HepG2 (cell line): Measurements from ENCODE around the gene POLA2. TPM values are rescaled to one million over a fixed set of nuclear protein-coding genes. Genes with fewer than 3 reads are reported as not detected.

Experiments
- BCL6 ChIP-seq: IDR thresholded peaks from 2 replicates; pipeline ENCODE4 v1.6.1; 2016; ENCODE audit warnings: missing genetic modification reagents, missing compliant biosample characterization
- CTCF ChIP-seq: sonication (generic); formaldehyde crosslinking; IDR thresholded peaks from 2 replicates; pipeline ENCODE4 v1.5.0; 2020; ENCODE audit warnings: mild to moderate bottlenecking, missing genetic modification reagents, moderate library complexity
- FOXP4 ChIP-seq: sonication (generic); formaldehyde crosslinking; IDR thresholded peaks from 2 replicates; pipeline ENCODE4 v1.4.0; 2020; ENCODE audit warnings: missing genetic modification reagents
- HDAC2 ChIP-seq: sonication (generic); formaldehyde crosslinking; IDR thresholded peaks from 2 replicates; pipeline ENCODE4 v1.4.0; 2020; ENCODE audit warnings: missing genetic modification reagents
- HMGXB4 ChIP-seq, 2 experiments: sonication (generic) in 1 of 2; formaldehyde crosslinking in 1 of 2; IDR thresholded peaks; 2 replicates each; pipeline versions ENCODE4 v1.4.0 to v1.6.1; 2018 to 2020; ENCODE audit warnings: missing genetic modification reagents in 2 of 2, borderline replicate concordance in 1 of 2, low read depth in 1 of 2, mild to moderate bottlenecking in 1 of 2, missing biosample characterization in 1 of 2
- IRF2 ChIP-seq: IDR thresholded peaks from 2 replicates; pipeline ENCODE4 v1.6.1; 2018; ENCODE audit warnings: missing genetic modification reagents, missing compliant biosample characterization
- KDM5A ChIP-seq: fragments of 200-600 bp; sonication (generic); IDR thresholded peaks from 2 replicates; pipeline ENCODE4 v1.7.0; 2018; ENCODE audit warnings: antibody characterized with exemption, mild to moderate bottlenecking, low read length, borderline replicate concordance
- MEF2D ChIP-seq: sonication (generic); formaldehyde crosslinking; IDR thresholded peaks from 2 replicates; pipeline ENCODE4 v1.5.1; 2020; ENCODE audit warnings: mild to moderate bottlenecking, missing genetic modification reagents
- NKX3-1 ChIP-seq: sonication (generic); formaldehyde crosslinking; IDR thresholded peaks from 2 replicates; pipeline ENCODE4 v1.5.0; 2020; ENCODE audit warnings: missing genetic modification reagents
- PLSCR1 ChIP-seq: sonication (generic); formaldehyde crosslinking; IDR thresholded peaks from 2 replicates; pipeline ENCODE4 v1.5.0; 2020; ENCODE audit warnings: missing genetic modification reagents, mild to moderate bottlenecking, borderline replicate concordance
- RFXAP ChIP-seq: sonication (generic); formaldehyde crosslinking; IDR thresholded peaks from 2 replicates; pipeline ENCODE4 v1.4.0; 2020; ENCODE audit warnings: missing genetic modification reagents, borderline replicate concordance
- ZKSCAN5 ChIP-seq: sonication (generic); formaldehyde crosslinking; IDR thresholded peaks from 2 replicates; pipeline ENCODE4 v1.5.1; 2020; ENCODE audit warnings: mild to moderate bottlenecking, missing genetic modification reagents
- ZNF331 ChIP-seq: sonication (generic); formaldehyde crosslinking; IDR thresholded peaks from 2 replicates; pipeline ENCODE4 v1.4.0; 2020; ENCODE audit warnings: missing genetic modification reagents
- ZNF451 ChIP-seq: sonication (generic); formaldehyde crosslinking; IDR thresholded peaks from 2 replicates; pipeline ENCODE4 v1.5.0; 2020; ENCODE audit warnings: mild to moderate bottlenecking, missing genetic modification reagents
- ZNF691 ChIP-seq: sonication (generic); formaldehyde crosslinking; IDR thresholded peaks from 2 replicates; pipeline ENCODE4 v1.4.0; 2020; ENCODE audit warnings: missing genetic modification reagents, low read depth, mild to moderate bottlenecking, borderline replicate concordance
- ZNF746 ChIP-seq: sonication (generic); formaldehyde crosslinking; IDR thresholded peaks from 2 replicates; pipeline ENCODE4 v1.8.0; 2022; ENCODE audit warnings: mild to moderate bottlenecking, missing genetic modification reagents
- ZNF775 ChIP-seq: sonication (generic); formaldehyde crosslinking; IDR thresholded peaks from 2 replicates; pipeline ENCODE4 v1.4.0; 2020; ENCODE audit warnings: missing genetic modification reagents, mild to moderate bottlenecking, moderate library complexity, borderline replicate concordance
- ZNF800 ChIP-seq: sonication (generic); formaldehyde crosslinking; IDR thresholded peaks from 2 replicates; pipeline ENCODE4 v1.4.0; 2020; ENCODE audit warnings: missing genetic modification reagents
- polyA plus RNA-seq, 8 experiments: library from polyadenylated mRNA; depleted of rRNA in 3 of 8; stranded (reverse) in 7 of 8; unstranded in 1 of 8; fragments of >200 nt; fragmentation: Illumina TruSeq in 4 of 8; extraction: Trizol in 4 of 8; gene quantifications; 2 replicates each; pipeline versions ENCODE4 v1.2.1 to v1.2.3, GENCODE V29; 2011 to 2016; ENCODE audit warnings: low read depth in 4 of 8, missing spikeins in 1 of 8, mixed read lengths in 1 of 8; ENCODE audit not compliant: insufficient read depth in 1 of 8
- total RNA-seq, 5 experiments: library from RNA; depleted of rRNA; stranded (reverse); fragments of >200 nt; fragmentation: Illumina TruSeq; extraction: Trizol; gene quantifications; 2 replicates each; pipeline ENCODE4 v1.2.3, GENCODE V29; 2016; ENCODE audit warnings: low read depth in 1 of 5

The POLA2 gene
- total and polyA plus RNA-seq, 2 of the 13 experiments (the other 11 are each of a cell fraction or from before 2014, with no cell fraction given), result 9.7 to 15.6 TPM

- TF ChIP-seq HMGXB4 (CRISPR knock-in tag; IDR thresholded peaks at IDR 0.05; ENCODE audit: borderline replicate concordance in 1 of 2, low read depth in 1 of 2), result peak; percentile 70 to 74
- TF ChIP-seq RFXAP (CRISPR knock-in tag), result peak; percentile 30; the same call in 1 of the 2 replicates
- no peak for TF ChIP-seq ZKSCAN5 (CRISPR knock-in tag)
- TF ChIP-seq BCL6 (CRISPR knock-in tag), result peak; percentile 45; the same call in 1 of the 2 replicates
- 0 out of 2 replicates have a peak, but pooled peaks have one; percentile 28 for TF ChIP-seq MEF2D
- TF ChIP-seq KDM5A, result peak; percentile 47; the same call in 1 of the 2 replicates
- TF ChIP-seq ZNF451 (CRISPR knock-in tag), result no peak
- peak; percentile 14; the same call in 1 of the 2 replicates for TF ChIP-seq HDAC2
- TF ChIP-seq NKX3-1, result peak; percentile 21; the same call in 1 of the 2 replicates
- TF ChIP-seq ZNF775 (CRISPR knock-in tag), result no peak
- 0 out of 2 replicates have a peak, but pooled peaks have one; percentile 23 for TF ChIP-seq ZNF331 (CRISPR knock-in tag)
- TF ChIP-seq FOXP4 (CRISPR knock-in tag), result peak; percentile 35; the same call in 1 of the 2 replicates
- no peak for TF ChIP-seq ZNF691 (CRISPR knock-in tag)
- TF ChIP-seq IRF2 (CRISPR knock-in tag), result peak; percentile 51
- peak; percentile 47; the same call in 1 of the 2 replicates for TF ChIP-seq ZNF746 (CRISPR knock-in tag)
- no peak for TF ChIP-seq PLSCR1 (CRISPR knock-in tag)
- peak; percentile 93 for TF ChIP-seq CTCF (CRISPR knock-in tag)
- TF ChIP-seq ZNF800, result 0 out of 2 replicates have a peak, but pooled peaks have one; percentile 22
These were observed 13.2 kb downstream of the POLA2 start (continued) for GRCh38 chr11:65274735-65275682.
